Endothelial cell of umbilical vein (primary cell): Measurements from ENCODE around the gene GPR75. TPM values are rescaled to one million over a fixed set of nuclear protein-coding genes. Genes with fewer than 3 reads are reported as not detected.
"Not testable (repeated sequence)": the region's sequence is repeated elsewhere in the genome, so short reads cannot be mapped to it uniquely, and the experiment has no call there.

ENCODE experiments used
- BruUV-seq: library from RNA; stranded (reverse); fragments of 400-500 nt; replicated peaks from 2 replicates; lab custom pipeline; 2021; lab: Mats Ljungman, UMichigan
- CTCF ChIA-PET: fragments of 300-600, 350-600 bp; sonication (Branson Sonifier 250); formaldehyde crosslinking; loops from one replicate; lab custom pipeline; 2021; ENCODE audit warnings: antibody characterized with exemption, inconsistent platforms; lab: Charles Lee
- POLR2A ChIA-PET: fragments of 300-600, 350-600 bp; sonication (Branson Sonifier 250); formaldehyde crosslinking; loops from one replicate; lab custom pipeline; 2021; ENCODE audit warnings: antibody characterized with exemption, inconsistent platforms; lab: Charles Lee
- DNase-seq: peaks from one replicate; pipeline ENCODE4 v3.0.0-alpha.2; 2011; ENCODE audit warnings: low read depth, low spot score
- FAIRE-seq: peaks from 2 replicates; lab custom pipeline; 2011; peaks lifted over from hg19 to GRCh38; lab: Jason Lieb, UNC
- H2AFZ ChIP-seq: 2 replicates; pipeline ENCODE4 v1.6.0; 2012; ENCODE audit warnings: low read depth, low read length, control low read depth, inconsistent platforms
- H3K27ac ChIP-seq: 2 replicates; pipeline ENCODE4 v1.5.1; 2011; ENCODE audit warnings: low read depth, mild to moderate bottlenecking, control low read depth, low read length, moderate library complexity; ENCODE audit not compliant: insufficient read depth
- H3K27me3 ChIP-seq, 2 experiments: 2 replicates each; pipeline versions ENCODE4 v1.6.0 to v1.6.1; 2011; ENCODE audit warnings: low read length in 2 of 2, mixed read lengths in 1 of 2; ENCODE audit not compliant: control insufficient read depth in 2 of 2, insufficient read depth in 2 of 2
- H3K36me3 ChIP-seq, 2 experiments: 2 replicates in 1 of 2; 3 replicates in 1 of 2; pipeline ENCODE4 v1.5.1; 2011; ENCODE audit warnings: low read length in 2 of 2, mild to moderate bottlenecking in 1 of 2, moderate library complexity in 1 of 2; ENCODE audit not compliant: control insufficient read depth in 2 of 2, insufficient read depth in 2 of 2; ENCODE audit errors: extremely low read depth in 1 of 2
- H3K4me1 ChIP-seq: 3 replicates; pipeline ENCODE4 v1.5.1; 2011; ENCODE audit warnings: mild to moderate bottlenecking, low read length; ENCODE audit not compliant: control insufficient read depth, insufficient read depth; ENCODE audit errors: extremely low read depth
- H3K4me2 ChIP-seq: 2 replicates; pipeline ENCODE4 v1.6.1; 2011; ENCODE audit warnings: low read length, control low read depth, mixed read lengths; ENCODE audit not compliant: insufficient read depth
- H3K4me3 ChIP-seq, 3 experiments: fragments of 200-600 bp in 1 of 3; sonication (generic), shearing (Covaris generic) in 1 of 3; replicated peaks in 1 of 3; 2 replicates each; pipeline ENCODE4 v1.5.1; 2011 to 2016; ENCODE audit warnings: control low read depth in 3 of 3, low read length in 3 of 3, mild to moderate bottlenecking in 2 of 3, inconsistent platforms in 1 of 3, low read depth in 1 of 3, moderate library complexity in 1 of 3; ENCODE audit not compliant: insufficient read depth in 1 of 3
- H3K79me2 ChIP-seq: 2 replicates; pipeline ENCODE4 v1.6.0; 2012; ENCODE audit warnings: low read length, inconsistent platforms; ENCODE audit not compliant: control insufficient read depth, insufficient read depth
- H3K9ac ChIP-seq: replicated peaks from 2 replicates; pipeline ENCODE3; 2011; ENCODE audit warnings: low read length, control low read depth; ENCODE audit not compliant: insufficient read depth; ENCODE audit errors: extremely low read depth
- H3K9me1 ChIP-seq: replicated peaks from 3 replicates; pipeline ENCODE4 v1.6.0; 2011; ENCODE audit warnings: mild to moderate bottlenecking, low read length; ENCODE audit not compliant: control insufficient read depth, insufficient read depth; ENCODE audit errors: extremely low read depth
- H3K9me3 ChIP-seq: replicated peaks from 2 replicates; pipeline ENCODE4 v1.5.1; 2012; ENCODE audit warnings: low read length, inconsistent platforms; ENCODE audit not compliant: control insufficient read depth, insufficient read depth
- H4K20me1 ChIP-seq: replicated peaks from 2 replicates; pipeline ENCODE3; 2011; ENCODE audit warnings: mild to moderate bottlenecking, low read length; ENCODE audit not compliant: control insufficient read depth, insufficient read depth; ENCODE audit errors: extremely low read depth
- CTCF ChIP-seq, 2 donors: IDR thresholded peaks; 1 replicate in 1 of 2; 2 replicates in 1 of 2; pipeline ENCODE4 v1.5.1; 2011; ENCODE audit warnings: low read length in 2 of 2, mild to moderate bottlenecking in 2 of 2, moderate library complexity in 2 of 2, control low read depth in 1 of 2, inconsistent platforms in 1 of 2, low read depth in 1 of 2; ENCODE audit not compliant: insufficient read depth in 1 of 2; ENCODE audit errors: extremely low read depth in 1 of 2
- EZH2 ChIP-seq: IDR thresholded peaks from 2 replicates; pipeline ENCODE4 v1.6.1; 2012; ENCODE audit warnings: borderline replicate concordance, low read depth, mild to moderate bottlenecking, moderate library complexity, low read length, inconsistent platforms; ENCODE audit not compliant: severe bottlenecking
- FOS ChIP-seq: IDR thresholded peaks from 2 replicates; pipeline ENCODE4 v1.6.1; 2011; ENCODE audit warnings: mild to moderate bottlenecking, low read length, moderate library complexity, borderline replicate concordance; ENCODE audit not compliant: insufficient read depth
- GATA2 ChIP-seq: IDR thresholded peaks from 2 replicates; pipeline ENCODE4 v1.7.0; 2011; ENCODE audit warnings: low read depth, mild to moderate bottlenecking, moderate library complexity, mixed read lengths, low read length; ENCODE audit not compliant: insufficient read length, insufficient read depth
- JUN ChIP-seq: IDR thresholded peaks from 2 replicates; pipeline ENCODE4 v1.6.1; 2011; ENCODE audit warnings: borderline replicate concordance, low read depth; ENCODE audit not compliant: insufficient read length, insufficient read depth
- MAX ChIP-seq: IDR thresholded peaks from 2 replicates; pipeline ENCODE4 v1.6.1; 2011; ENCODE audit not compliant: insufficient read depth, insufficient read length
- POLR2A ChIP-seq: IDR thresholded peaks from 2 replicates; pipeline ENCODE4 v1.6.1; 2012; ENCODE audit warnings: low read depth, mild to moderate bottlenecking, control low read depth, low read length
- POLR2AphosphoS5 ChIP-seq: IDR thresholded peaks from 2 replicates; pipeline ENCODE4 v1.6.1; 2012; ENCODE audit warnings: low read depth, mild to moderate bottlenecking, control low read depth, low read length, moderate library complexity; ENCODE audit not compliant: insufficient read depth
- dilution Hi-C: fragments of 300-500 bp; cut with MboI; formaldehyde crosslinking; loops from one replicate; pipeline ENCODE4 v1.15.0; 2019; ENCODE audit warnings: low sequenced_read_pairs; ENCODE audit not compliant: extremely low pct_ligation_motif_present
- intact Hi-C: fragments of 100-400 bp; cut with micrococcal nuclease; formaldehyde crosslinking; loops from one replicate; pipeline ENCODE4 v1.10.0; 2022
- polyA plus RNA-seq, 4 experiments: library from polyadenylated mRNA; depleted of rRNA in 3 of 4; stranded (reverse) in 3 of 4; unstranded in 1 of 4; fragments of >200 nt; gene quantifications; 2 replicates each; pipeline versions ENCODE4 v1.2.1 to v1.2.3, GENCODE V29; 2011 to 2012; ENCODE audit warnings: missing spikeins in 1 of 4
- total RNA-seq: library from RNA; stranded (reverse); gene quantifications from 2 replicates; pipeline ENCODE4 v1.2.3, GENCODE V29; 2021

GPR75 gene
- total and polyA plus RNA-seq, 2 donors (not counting 3 experiments of a cell fraction or from before 2014, with no cell fraction given) = 4.4 to 4.7 TPM

DNA sequence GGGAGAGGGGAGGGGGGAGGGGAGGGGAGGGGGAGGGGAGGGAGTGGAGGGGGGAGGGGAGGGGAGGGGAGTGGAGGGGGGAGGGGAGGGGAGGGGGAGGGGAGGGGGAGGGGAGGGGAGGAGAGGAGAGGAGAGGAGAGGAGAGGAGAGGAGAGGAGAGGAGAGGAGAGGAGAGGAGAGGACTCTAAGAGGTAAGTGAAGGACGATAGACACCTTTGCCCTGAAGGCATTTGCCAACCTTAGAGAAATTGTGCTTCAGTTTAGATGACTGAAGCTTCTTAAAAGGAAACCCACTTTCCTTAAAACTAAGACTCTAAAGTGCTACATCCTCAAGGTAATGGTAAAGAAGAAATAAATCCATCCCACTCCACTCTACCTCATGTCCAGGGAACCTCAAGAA lies 19.2 kb downstream of the GPR75 start:
- Histone ChIP-seq H3K4me2 (no peak overlapping the region), H3K9me1 (no peaks in the 10 kb centered on the region), H2AFZ (no peak overlapping the region), H3K27me3 (no peaks in the 10 kb centered on the region), H3K9me3 (no peaks in the 10 kb centered on the region), H3K4me1 (peaks cover 9% of the 10 kb centered on the region), H3K27ac (no peak overlapping the region), H3K9ac (no peak overlapping the region), H4K20me1 (no peaks in the 10 kb centered on the region), H3K4me3 (no peak overlapping the region), H3K79me2 (no peaks in the 10 kb centered on the region), H3K36me3 (no peaks in the 10 kb centered on the region)
- DNase-seq = no peak
- dilution Hi-C loops (no loop called here), intact Hi-C loops (no loop called here)
- no peak for FAIRE-seq
- CTCF ChIA-PET = no interaction called here
- POLR2A ChIA-PET = no interaction called here
- TF ChIP-seq POLR2A (no peak), POLR2AphosphoS5 (no peak), EZH2 (no peak), MAX (no peak), JUN (no peak), FOS (no peak), GATA2 (no peak), CTCF (IDR thresholded peaks at IDR 0.05; ENCODE audit: extremely low read depth in 1 of 2, insufficient read depth in 1 of 2, low read depth in 1 of 2, low read length in 2 of 2) (no peak)
- no TSS peak for BruUV-seq

DNA sequence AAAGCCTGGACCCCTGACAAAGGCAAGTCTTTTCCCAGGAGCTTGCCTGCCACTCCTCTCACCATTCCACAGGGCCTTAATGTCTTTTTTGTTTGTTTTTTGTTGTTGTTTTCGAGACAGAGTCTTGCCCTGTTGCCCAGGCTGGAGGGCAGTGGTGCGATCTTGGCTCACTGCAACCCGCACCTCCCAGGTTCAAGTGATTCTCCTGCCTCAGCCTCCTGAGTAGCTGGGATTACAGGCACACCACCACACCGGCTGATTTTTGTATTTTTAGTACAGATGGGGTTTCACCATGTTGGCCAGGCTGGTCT lies 29.8 kb downstream of the GPR75 start:
- DNase-seq, dilution Hi-C loops, H3K9ac ChIP-seq, H3K36me3 ChIP-seq, H3K79me2 ChIP-seq, H4K20me1 ChIP-seq, POLR2A ChIA-PET, BruUV-seq, CTCF ChIA-PET, H3K4me3 ChIP-seq, intact Hi-C loops, H3K9me1 ChIP-seq, H2AFZ ChIP-seq, H3K4me2 ChIP-seq, H3K4me1 ChIP-seq, H3K27me3 ChIP-seq, H3K9me3 ChIP-seq, FAIRE-seq, H3K27ac ChIP-seq: not testable (repeated sequence)
